NCI-H1105 (cell line): ENCODE data around the gene CCDC136.

Experiments
- DNase-seq: peaks from one replicate; lab custom pipeline; 2025; lab: John Stamatoyannopoulos, UW

The CCDC136 gene

DNA sequence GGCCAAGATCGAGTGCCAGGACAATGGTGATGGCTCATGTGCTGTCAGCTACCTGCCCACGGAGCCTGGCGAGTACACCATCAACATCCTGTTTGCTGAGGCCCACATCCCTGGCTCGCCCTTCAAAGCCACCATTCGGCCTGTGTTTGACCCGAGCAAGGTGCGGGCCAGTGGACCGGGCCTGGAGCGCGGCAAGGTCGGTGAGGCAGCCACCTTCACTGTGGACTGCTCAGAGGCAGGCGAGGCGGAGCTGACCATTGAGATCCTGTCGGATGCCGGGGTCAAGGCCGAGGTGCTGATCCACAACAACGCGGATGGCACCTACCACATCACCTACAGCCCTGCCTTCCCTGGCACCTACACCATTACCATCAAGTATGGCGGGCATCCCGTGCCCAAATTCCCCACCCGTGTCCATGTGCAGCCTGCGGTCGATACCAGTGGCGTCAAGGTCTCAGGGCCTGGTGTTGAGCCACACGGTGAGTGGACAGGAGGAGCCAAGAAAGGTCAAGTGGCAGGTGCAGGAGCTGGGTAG, 53.1 kb downstream of the CCDC136 start:
- DNase-seq, result no peak

DNA sequence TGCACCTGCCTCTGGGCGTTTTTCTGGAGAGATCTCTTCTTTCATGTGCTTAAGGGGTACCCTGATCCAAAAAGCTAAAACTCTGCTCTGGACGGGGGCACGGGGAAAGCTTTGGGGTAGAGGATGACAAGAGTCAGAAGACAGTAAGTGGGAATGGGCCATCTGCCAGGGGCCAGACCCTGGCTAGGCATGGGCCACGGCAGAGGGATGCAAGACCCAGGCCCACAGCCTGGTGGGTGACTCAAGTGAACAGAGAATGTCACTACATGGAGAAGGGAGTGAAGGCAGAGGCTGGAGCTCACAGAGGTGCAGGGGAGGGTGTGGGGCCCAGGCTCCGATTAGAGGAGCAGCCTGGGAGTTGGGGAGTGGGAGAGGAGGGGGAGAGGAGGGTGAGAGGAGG, 53.7 kb downstream of the CCDC136 start:
- no peak for DNase-seq

DNA sequence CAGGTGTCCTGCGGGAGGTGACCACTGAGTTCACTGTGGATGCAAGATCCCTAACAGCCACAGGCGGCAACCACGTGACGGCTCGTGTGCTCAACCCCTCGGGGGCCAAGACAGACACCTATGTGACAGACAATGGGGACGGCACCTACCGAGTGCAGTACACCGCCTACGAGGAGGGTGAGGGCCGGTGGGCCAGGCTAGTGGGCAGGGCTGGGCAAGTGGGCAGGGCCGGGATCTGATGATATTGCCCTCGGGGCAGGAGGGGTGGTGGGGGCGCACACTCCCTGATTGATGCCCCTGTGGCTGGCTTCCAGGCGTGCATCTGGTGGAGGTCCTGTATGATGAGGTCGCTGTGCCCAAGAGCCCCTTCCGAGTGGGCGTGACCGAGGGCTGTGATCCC, 54.2 kb downstream of the CCDC136 start:
- no peak for DNase-seq

DNA sequence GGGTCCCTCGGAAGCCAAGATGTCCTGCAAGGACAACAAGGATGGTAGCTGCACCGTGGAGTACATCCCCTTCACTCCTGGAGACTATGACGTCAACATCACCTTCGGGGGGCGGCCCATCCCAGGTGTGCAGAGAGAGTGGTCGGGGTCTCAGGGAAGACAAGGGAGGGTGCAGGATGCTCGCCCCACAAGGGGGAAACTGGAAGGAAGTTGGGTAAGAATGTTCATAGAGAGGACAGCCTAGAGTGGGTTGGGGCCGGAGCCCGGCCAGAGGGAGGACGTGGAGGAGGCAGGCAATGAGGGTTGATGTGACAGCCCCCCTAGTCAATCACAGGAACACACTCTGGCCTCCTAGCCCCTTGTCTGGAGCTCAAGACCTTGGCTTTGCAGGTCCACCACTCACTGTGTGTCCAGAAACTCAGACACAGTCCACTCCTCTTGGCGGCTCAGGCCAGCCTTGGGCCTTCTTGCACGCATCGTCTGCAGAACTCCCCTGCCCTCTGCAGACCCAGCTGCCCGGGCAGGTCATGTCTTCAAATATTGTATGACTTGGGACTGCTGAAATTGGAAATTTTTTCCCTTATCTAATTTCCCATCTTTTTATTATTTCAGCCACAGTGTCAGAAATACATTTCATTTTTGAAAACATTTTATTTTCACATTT, 55.1 kb downstream of the CCDC136 start:
- DNase-seq, result no peak

DNA sequence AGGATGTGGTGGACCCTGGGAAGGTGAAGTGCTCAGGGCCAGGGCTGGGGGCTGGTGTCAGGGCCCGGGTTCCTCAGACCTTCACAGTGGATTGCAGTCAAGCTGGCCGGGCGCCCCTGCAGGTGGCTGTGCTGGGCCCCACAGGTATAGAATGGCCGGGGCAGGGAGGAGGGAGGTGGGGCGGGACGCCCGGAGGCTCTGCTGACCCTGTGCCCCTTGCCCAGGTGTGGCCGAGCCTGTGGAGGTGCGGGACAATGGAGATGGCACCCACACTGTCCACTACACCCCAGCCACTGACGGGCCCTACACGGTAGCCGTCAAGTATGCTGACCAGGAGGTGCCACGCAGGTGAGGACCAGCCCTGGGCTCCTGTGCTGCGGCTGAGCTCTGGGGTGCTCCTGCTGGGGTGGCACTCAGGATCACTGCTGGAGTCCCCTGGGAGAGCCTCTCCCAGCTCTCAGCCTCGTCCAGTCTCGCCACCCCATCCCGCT, 56.0 kb downstream of the CCDC136 start:
- no peak for DNase-seq

DNA sequence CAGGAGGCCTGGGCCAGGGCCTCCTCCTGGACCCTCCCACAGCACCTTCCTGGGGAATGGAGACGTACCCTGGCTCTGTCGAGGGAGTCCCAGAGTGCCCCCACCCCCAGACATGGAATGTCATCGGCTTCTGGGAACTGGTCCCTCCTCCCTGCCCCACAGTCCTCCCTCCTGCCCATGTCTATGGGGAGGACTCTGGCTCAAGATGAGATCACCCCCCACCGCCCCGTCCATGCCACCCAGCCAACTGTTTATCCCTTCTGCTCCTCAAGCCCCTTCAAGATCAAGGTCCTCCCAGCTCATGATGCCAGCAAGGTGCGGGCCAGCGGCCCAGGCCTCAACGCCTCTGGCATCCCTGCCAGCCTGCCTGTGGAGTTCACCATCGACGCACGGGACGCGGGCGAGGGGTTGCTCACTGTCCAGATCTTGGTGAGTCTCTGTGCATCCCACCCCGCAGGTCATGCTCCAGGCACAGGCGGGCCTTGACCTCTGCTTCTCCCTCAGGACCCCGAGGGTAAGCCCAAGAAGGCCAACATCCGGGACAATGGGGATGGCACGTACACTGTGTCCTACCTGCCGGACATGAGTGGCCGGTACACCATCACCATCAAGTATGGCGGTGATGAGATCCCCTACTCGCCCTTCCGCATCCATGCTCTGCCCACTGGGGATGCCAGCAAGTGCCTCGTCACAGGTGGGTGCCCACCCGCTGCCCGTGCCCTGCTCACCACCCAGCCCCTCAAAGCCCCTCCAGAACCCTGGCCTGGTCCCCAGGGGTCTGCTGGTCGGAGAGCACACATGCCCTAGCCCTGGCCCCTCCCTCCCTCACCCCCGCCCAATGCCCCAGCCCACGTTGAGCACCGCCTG, 56.8 kb downstream of the CCDC136 start:
- no peak for DNase-seq

DNA sequence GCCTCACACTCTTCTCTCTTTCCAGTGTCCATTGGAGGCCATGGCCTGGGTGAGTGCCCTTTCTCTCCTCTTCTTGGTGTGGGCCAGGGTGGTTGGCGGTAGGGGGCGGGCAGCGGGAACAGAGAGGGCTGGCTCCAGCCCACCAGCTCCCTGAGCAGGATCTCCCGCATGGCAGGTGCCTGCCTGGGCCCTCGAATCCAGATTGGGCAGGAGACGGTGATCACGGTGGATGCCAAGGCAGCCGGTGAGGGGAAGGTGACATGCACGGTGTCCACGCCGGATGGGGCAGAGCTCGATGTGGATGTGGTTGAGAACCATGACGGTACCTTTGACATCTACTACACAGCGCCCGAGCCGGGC, 57.4 kb downstream of the CCDC136 start:
- DNase-seq, result no peak

DNA sequence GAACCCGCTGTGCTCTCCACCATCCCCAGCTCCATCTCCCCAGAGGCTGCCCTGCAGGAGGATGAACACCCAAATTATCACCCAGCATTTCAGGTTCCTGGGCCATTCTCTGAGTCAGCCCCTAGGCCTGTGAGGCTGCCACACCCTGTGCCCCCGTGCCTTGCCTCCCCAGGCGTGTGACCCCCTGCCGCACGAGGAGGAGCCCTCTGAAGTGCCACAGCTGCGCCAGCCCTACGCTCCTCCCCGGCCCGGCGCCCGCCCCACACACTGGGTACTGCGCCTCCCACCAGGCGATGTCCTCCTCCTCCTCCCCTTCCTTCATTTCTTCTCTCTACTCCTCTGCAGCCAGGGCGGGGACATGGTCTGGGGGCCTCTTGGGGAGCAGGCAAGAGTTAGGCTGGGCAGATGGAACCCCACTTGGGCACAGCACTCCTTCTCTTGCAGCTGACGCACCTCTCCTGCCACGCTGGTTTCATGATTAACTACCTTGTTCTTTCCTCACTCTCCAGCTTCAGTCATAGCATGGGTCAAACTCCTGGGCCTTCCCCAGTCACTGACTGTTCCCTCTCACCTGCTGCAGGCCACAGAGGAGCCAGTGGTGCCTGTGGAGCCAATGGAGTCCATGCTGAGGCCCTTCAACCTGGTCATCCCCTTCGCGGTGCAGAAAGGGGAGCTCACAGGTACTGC, 58.2 kb downstream of the CCDC136 start:
- no peak for DNase-seq

DNA sequence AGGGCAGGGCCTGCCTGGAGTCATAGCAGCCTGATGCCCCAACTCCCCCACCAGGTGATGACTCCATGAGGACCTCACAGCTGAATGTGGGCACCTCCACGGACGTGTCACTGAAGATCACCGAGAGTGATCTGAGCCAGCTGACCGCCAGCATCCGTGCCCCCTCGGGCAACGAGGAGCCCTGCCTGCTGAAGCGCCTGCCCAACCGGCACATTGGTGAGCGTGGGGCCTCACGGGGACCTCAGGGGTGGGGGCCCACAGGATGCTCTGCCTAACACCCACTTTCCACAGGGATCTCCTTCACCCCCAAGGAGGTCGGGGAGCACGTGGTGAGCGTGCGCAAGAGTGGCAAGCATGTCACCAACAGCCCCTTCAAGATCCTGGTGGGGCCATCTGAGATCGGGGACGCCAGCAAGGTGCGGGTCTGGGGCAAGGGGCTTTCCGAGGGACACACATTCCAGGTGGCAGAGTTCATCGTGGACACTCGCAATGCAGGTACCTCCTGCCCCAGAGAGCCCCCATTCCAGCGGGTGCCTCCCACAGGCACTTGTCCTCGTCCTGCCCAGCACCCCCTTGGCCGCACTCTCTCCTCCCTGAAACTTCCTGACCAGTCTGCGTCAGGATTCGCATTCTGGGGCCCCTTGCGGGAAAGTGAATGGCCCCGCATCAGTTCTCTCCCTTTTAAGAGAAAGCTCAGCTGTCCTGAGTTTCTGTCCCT, 60.9 kb downstream of the CCDC136 start:
- DNase-seq, result no peak

DNA sequence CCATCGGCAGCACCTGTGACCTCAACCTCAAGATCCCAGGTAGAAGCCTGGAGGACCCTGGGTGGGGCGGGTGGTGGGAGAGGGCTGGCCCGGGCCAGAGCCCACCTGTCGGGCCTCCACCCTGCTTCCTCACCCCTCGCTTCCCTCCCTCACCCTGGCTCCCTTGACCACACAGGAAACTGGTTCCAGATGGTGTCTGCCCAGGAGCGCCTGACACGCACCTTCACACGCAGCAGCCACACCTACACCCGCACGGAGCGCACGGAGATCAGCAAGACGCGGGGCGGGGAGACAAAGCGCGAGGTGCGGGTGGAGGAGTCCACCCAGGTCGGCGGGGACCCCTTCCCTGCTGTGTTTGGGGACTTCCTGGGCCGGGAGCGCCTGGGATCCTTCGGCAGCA, 62.0 kb downstream of the CCDC136 start:
- DNase-seq, result no peak

DNA sequence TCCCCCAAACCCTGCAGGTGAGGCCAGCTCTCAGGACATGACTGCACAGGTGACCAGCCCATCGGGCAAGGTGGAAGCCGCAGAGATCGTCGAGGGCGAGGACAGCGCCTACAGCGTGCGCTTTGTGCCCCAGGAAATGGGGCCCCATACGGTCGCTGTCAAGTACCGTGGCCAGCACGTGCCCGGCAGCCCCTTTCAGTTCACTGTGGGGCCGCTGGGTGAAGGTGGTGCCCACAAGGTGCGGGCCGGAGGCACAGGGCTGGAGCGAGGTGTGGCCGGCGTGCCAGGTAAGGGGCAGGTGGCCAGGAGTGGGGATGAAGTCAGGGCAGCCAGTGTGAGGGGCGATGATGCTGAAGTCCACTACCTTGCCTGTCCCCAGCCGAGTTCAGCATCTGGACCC, 62.6 kb downstream of the CCDC136 start:
- no peak for DNase-seq

DNA sequence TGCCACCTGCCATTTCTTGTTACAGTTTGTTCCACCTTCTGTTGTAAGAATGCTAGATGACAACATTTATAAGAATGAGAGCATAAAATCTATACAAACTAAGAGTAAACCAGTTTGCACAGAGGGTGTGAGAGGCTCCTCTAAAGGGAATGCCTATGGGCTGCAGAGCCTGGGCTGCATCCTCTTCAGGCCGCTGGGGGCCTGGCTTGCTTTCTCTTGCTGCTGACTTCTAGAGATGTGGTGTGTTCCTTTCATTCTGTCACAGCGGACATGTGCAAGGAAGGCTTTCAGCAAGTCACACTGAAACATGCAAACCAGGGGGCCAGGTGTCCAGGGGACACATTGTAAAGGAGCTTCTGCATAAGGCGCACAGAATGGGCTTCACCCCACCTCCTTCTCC, 63.8 kb downstream of the CCDC136 start:
- DNase-seq, result no peak

DNA sequence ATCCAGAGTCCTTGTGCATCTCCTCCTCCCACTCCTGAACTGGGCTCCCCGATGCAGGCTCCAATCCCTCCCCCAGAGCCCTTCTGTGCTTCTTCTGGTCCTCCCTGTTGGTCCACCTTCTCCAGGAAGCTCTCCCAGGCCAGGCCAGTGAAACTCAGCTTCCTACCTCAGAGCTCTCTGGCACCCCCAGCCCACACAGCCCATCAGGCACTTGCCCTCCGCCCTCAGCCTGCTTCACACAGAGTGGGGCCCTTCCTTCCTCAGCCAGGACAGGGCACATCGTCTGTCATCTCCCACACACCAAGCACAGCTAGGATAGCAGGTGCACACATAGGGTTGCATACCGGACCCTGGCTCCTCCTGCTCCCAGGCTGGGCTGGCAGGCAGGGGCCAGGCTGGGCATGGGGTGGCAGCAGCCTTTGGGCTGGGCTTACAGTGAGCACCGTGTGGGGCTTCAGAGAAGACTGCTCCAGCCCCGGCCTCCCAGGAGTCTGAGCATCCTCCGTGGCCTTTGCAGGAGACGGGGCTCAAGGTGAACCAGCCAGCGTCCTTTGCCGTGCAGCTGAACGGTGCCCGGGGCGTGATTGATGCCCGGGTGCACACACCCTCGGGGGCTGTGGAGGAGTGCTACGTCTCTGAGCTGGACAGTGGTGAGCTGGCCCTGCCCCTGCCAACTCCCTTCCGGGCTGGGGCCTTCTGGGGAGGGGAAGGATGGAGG, 64.4 kb downstream of the CCDC136 start:
- DNase-seq, result no peak

DNA sequence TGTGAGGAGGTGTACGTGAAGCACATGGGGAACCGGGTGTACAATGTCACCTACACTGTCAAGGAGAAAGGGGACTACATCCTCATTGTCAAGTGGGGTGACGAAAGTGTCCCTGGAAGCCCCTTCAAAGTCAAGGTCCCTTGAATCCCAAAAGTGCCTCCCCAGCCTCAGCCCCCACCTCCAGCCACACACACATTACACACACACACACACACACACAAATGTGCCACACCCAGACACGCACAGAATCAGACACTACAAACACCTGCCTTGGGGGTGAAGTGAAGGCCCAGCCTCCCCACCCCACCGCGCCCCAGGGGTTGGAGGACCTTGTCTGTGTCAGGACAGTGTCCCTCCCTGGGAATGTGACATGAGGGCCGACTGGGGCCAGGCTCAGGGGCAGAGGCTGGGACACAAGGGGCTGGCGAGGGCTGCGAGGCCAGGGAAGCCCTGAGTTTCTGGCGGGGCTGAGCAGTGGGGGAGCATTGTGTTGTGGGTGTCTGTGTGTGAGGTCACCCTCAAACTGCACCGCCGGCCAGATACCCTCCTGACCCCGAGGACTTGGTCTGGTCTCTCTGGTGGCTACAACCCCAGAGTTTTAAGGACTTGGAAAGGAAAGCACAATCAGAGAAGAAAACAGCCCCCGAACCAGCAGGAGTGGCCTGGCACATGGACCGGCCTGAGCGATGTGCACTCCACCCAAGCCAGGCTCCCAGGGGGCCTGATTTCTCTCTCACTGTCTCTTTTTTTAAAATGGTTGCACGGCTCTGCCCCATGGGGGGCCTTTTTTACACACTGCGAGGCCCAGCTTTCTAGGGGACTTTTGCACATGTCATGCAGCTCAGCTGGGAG, 66.8 kb downstream of the CCDC136 start:
- DNase-seq, result no peak

DNA sequence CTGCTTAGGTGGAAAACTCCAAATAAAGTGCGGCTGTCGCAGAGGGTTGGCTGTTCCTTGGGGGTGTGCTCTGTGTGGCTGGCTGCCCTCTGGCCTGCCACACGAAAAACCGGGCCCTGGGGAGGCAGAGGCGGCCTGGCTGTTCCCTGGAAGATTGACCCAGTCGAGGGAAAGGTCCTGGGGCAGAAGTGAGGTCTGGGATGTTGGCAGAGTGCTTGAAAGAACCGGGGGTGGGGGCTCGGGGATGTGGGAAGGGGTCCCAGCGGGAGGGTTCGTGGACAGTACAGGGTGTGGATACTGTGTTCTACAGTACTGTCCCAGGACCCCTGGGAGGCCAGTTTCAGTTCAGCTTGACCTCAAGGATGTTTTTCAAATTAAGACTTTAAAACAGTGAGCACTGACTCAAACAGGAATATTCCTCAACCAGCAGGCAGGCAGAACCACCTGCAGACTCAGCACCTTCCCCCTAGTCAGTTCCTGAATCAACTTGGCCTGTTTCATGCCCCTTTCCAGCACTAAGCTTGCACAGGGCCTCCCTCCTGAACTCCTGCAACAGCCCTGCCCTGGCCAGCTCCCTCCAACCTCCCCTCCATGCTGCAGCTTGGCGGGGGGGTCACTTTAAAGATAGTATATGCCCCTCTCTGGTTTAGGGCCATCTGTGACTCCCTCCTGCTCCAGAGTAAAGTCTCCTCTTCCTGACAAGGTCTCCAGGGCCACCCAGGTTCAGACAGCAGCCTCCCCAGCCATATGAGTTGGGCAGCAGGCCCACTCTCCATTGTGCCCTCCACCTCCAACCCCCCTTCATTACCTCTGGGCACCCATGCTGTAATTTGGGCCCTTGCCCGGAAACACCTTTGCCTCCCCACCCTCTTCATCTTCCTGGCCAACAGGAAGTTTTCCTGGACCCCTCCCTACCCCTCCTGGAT, 67.7 kb downstream of the CCDC136 start:
- DNase-seq, result no peak

DNA sequence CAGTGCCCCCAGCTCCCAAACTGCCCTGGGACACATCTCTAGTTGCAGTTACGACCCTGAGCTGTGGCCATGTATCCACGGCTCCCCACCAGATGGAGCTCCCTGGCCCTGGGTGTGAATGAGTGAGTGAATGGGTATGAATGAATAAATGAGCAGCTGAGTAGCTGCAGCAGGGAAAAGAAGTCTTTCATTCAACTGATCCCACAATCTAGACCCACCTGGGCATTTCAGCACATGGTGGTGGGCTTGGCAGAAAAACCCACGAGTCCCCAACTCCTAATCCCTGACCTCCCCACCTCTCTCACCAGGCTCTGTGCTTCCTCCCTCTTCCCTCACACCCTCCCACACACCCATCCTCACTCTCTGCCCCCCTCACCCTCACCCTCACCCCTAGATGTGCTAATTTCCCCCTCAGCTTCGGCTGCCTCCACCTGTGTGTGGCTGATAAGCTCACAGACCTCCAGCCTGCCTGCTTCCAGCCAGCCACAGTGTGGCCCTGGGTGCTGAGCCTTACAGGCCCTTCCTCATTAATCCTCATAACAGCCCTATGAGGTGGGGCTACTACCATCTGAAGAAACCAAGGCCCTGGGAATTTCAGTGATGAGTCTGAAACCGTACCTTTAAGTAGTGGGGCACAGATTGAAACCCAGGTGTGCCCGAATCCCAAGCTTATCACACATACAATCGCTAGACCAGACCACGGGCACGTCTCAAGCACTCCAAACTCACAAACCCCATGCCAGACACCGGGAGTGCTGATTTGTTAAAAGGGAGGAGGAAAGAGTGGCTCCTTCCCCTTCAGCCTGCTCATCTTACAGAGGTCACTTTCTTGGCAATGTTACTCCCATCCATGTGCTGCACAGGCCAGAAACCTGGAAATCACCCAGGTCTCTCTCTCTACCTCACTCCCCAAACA, 68.6 kb downstream of the CCDC136 start:
- no peak for DNase-seq

DNA sequence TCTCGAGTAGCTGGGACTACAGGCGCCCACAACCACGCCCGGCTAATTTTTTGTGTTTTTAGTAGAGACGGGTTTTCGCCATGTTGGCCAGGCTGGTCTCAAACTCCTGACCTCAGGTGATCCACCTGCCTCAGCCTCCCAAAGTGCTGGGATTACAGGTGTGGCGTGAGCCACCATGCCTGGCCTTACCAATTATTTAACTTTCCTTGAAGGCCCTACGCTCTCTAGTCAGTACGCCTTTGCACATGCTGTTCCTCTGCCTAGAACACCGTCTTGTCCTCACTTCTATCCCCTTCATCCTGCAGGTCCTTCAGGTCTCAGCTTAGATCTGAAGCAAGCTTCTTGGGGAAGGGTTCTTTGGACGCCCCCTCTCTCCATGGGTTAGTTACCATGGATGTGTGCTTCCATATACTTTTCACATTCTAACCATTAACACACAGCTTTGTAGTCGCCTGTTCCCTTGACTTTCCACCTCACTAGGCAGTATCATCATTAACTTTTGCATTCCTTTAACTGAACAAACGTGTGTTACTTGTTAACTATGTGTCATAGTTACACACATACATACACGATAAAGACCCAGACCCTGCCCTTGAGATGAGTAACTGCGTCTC, 70.3 kb downstream of the CCDC136 start:
- no peak for DNase-seq
